ENCODE measurements around the gene NATD1. TPM values are rescaled to one million over a fixed set of nuclear protein-coding genes. Genes with fewer than 3 reads are reported as not detected.

The NATD1 gene
- total and polyA plus RNA-seq, 2 of the 8 experiments (the other 6 are each of a cell fraction or from before 2014, with no cell fraction given), result 5.4 to 8.4 TPM

DNA sequence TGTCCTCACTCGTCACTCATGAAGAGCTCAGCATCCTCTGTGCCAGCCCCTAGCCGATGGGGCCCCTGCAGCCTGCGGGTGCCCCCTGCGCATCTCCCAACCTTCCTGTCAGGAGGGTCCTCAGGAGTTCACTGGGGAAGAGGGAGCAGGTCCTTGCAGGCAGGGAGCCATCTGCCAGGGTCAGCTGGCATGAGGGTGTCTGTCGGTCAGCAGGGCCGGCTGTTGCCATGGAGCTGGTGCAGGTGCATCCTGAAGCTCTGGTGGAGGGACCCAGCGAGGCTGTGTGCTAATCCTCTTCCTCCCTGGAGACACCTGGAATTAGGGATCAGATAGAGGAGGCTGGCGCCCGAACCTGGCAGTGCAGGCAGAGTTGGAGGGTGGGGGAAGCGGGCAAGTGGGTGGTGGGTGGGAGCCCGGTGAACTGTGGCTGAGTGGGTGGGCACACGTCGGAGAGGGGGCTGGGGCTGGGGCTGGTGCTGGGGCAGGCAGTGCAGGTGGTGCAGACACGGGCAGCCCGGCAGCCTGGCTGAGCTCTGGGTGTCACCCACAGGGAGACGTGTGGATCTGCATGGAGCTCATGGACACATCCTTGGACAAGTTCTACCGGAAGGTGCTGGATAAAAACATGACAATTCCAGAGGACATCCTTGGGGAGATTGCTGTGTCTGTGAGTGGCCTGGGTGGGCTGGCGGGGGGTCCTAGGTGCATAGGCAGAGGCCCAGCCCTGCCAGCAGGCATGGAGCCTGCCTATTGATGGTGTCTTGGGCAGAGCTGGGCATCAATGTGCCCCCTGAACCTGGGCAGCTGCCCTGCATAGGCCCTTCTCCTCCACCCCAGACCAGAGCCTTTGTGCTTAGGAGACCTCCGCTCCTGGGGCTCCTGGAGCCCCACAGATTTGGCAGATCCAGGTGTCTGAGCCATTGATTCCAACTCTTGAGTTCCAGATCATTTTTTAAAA is 48.7 kb upstream of the NATD1 start:
- H4K20me1 ChIP-seq (replicated peaks in 1 of 2; ENCODE audit: control insufficient read depth in 1 of 2, insufficient read depth in 2 of 2, low read length in 2 of 2), result peaks cover 0 to 6% of the 10 kb centered on the region in 2 experiments
- no peaks in the 10 kb centered on the region for H3K23me2 ChIP-seq (ENCODE audit: low read depth, low read length)
- no peak overlapping the region for H3K27ac ChIP-seq (ENCODE audit: low read depth, low read length)
- peaks cover 3% of the 10 kb centered on the region; the same call in 1 of the 2 replicates for H3K79me1 ChIP-seq (ENCODE audit: low read depth, low read length)
- no peak overlapping the region for H3K4ac ChIP-seq (replicated peaks; ENCODE audit: insufficient read length, low read depth, low read length)
- no peak overlapping the region for H4K91ac ChIP-seq (replicated peaks; ENCODE audit: insufficient read length, low read length)
- H2AK5ac ChIP-seq (ENCODE audit: low read depth, low read length), result no peak overlapping the region
- no peak overlapping the region for H3K18ac ChIP-seq (ENCODE audit: extremely low read depth, low read length)
- no peak overlapping the region; the same call in 1 of the 2 replicates for H4K8ac ChIP-seq (ENCODE audit: extremely low read depth, insufficient read depth, low read length)
- no peak for FAIRE-seq
- ChIA-PET CTCF (ENCODE audit: partially characterized antibody) (no interaction called here), POLR2A (ENCODE audit: partially characterized antibody) (interaction anchor here (1.6 kb wide), 1 partner anchor 15 kb away, joined by 4 read pairs; no protein-coding TSS in a partner anchor)
- no peak overlapping the region for H3K14ac ChIP-seq (ENCODE audit: insufficient read length)
- no peak for DNase-seq (ENCODE audit: low read depth in 1 of 2, low spot score in 2 of 2)
- H3K27me3 ChIP-seq (replicated peaks in 1 of 4; ENCODE audit: control insufficient read depth in 3 of 4, extremely low read depth in 1 of 4, insufficient read depth in 3 of 4, low read length in 3 of 4), result no peaks in the 10 kb centered on the region
- no peak overlapping the region for H3K56ac ChIP-seq (replicated peaks; ENCODE audit: insufficient read length, low read depth, low read length)
- WGBS, 2 experiments (ENCODE audit: extremely low coverage in 1 of 2, insufficient coverage in 1 of 2, insufficient read length in 1 of 2, insufficient replicate concordance in 2 of 2, low coverage in 1 of 2, low lambda C conversion rate in 2 of 2, missing lambda C conversion rate in 1 of 2), result 77% methylated on average over 17 of the region's 19 CpGs; no CpG with 5 or more reads in 1 of the 2 experiments
- H3K4me1 ChIP-seq (replicated peaks in 1 of 4; ENCODE audit: control insufficient read depth in 3 of 4, insufficient read depth in 4 of 4, low read length in 3 of 4), result no peaks in the 10 kb centered on the region
- H4K5ac ChIP-seq (ENCODE audit: insufficient read length, low read depth, low read length), result no peak overlapping the region
- H3K36me3 ChIP-seq (ENCODE audit: control insufficient read depth in 2 of 4, insufficient read depth in 4 of 4, low read length in 3 of 4), result peaks cover 0 to 5% (median 0%) of the 10 kb centered on the region in 4 experiments; a peak in 3 of 8 replicates
- no peak overlapping the region for H2BK5ac ChIP-seq (ENCODE audit: low read depth, low read length)
- H3K9me3 ChIP-seq (ENCODE audit: insufficient read depth in 2 of 2, low read depth in 1 of 2, low read length in 1 of 2), result peaks cover 21 to 70% of the 10 kb centered on the region in 2 experiments
- no peak overlapping the region for H3K4me2 ChIP-seq (ENCODE audit: insufficient read depth in 1 of 2, low read depth in 2 of 2, low read length in 2 of 2)
- H3K23ac ChIP-seq (ENCODE audit: insufficient read length), result no peak overlapping the region
- H2BK120ac ChIP-seq (replicated peaks; ENCODE audit: low read depth, low read length), result no peak overlapping the region
- H3K79me2 ChIP-seq (ENCODE audit: control insufficient read depth in 1 of 2, insufficient read depth in 2 of 2, low read length in 2 of 2), result no peaks in the 10 kb centered on the region
- H2AFZ ChIP-seq (ENCODE audit: low read length), result no peak overlapping the region
- H3K9ac ChIP-seq (replicated peaks in 1 of 4; ENCODE audit: extremely low read depth in 1 of 4, low read depth in 3 of 4, low read length in 3 of 4), result no peak overlapping the region
- H2BK20ac ChIP-seq (ENCODE audit: low read length), result no peak overlapping the region
- H2BK12ac ChIP-seq (ENCODE audit: low read depth, low read length), result no peak overlapping the region
- no peak overlapping the region for H3K4me3 ChIP-seq (ENCODE audit: extremely low read depth in 1 of 4, insufficient read depth in 2 of 4, low read depth in 3 of 4, low read length in 4 of 4)
- no peak overlapping the region for H2BK15ac ChIP-seq (ENCODE audit: low read length)
- TF ChIP-seq NANOG (IDR thresholded peaks at IDR 0.05; ENCODE audit: insufficient read depth, low read depth, low read length, poor library complexity, severe bottlenecking), result no peak
- no peak for TF ChIP-seq ATF3 (IDR thresholded peaks at IDR 0.05; ENCODE audit: insufficient read depth, low read depth, low read length)
- TF ChIP-seq CTBP2 (IDR thresholded peaks at IDR 0.05; ENCODE audit: borderline replicate concordance, insufficient read depth, insufficient read length, low read length), result no peak
- TF ChIP-seq GTF2F1 (IDR thresholded peaks at IDR 0.05; ENCODE audit: borderline replicate concordance, low read depth, low read length), result no peak
- TF ChIP-seq CHD1 (IDR thresholded peaks at IDR 0.05; ENCODE audit: low read depth, low read length), result no peak
- TF ChIP-seq YY1 (IDR thresholded peaks at IDR 0.05; ENCODE audit: low read depth, low read length), result no peak
- no peak for TF ChIP-seq CREB1 (IDR thresholded peaks at IDR 0.05)
